A549 (cell line): ENCODE data around the gene SLC44A2. TPM values are rescaled to one million over a fixed set of nuclear protein-coding genes. Genes with fewer than 3 reads are reported as not detected.

ENCODE experiments used
- ATAC-seq, 2 experiments: fragments of 200-7000 bp in 1 of 2; fragments of >200 bp in 1 of 2; cut with Nextera tagmentation in 1 of 2; cut with Tn5 transposase in 1 of 2; 3 replicates each; pipeline versions ENCODE4 v1.8.0 to v1.9.1; 2018 to 2020; ENCODE audit warnings: mild to moderate bottlenecking in 1 of 2, moderate library complexity in 1 of 2
- CTCF ChIA-PET: fragments of 300-600 bp; sonication (Branson Sonifier 250); formaldehyde crosslinking; extraction: SDS; loops from one replicate; lab custom pipeline; 2021; ENCODE audit warnings: antibody characterized with exemption, inconsistent platforms; lab: Yijun Ruan, JAX
- POLR2A ChIA-PET: fragments of 350-600 bp; formaldehyde crosslinking; extraction: SDS; loops from one replicate; lab custom pipeline; 2021; ENCODE audit warnings: antibody characterized with exemption, inconsistent platforms; lab: Yijun Ruan, JAX
- DNase-seq, 2 experiments: peaks; one replicate each; pipeline versions ENCODE4 v3.0.0 to v3.0.0-alpha.2; 2011 to 2016; ENCODE audit warnings: low read depth in 1 of 2, low spot score in 1 of 2
- FAIRE-seq: peaks from 2 replicates; lab custom pipeline; 2011; peaks lifted over from hg19 to GRCh38; lab: Jason Lieb, UNC
- H3K27ac ChIP-seq, 2 experiments: fragments of >200 bp; sonication (Bioruptor Twin); formaldehyde crosslinking; 3 replicates each; pipeline ENCODE4 v1.5.1; 2016 to 2017
- H3K4me1 ChIP-seq: fragments of >200 bp; sonication (Bioruptor Twin); formaldehyde crosslinking; 3 replicates; pipeline ENCODE4 v1.6.1; 2016
- H3K4me2 ChIP-seq: fragments of >200 bp; sonication (Bioruptor Twin); formaldehyde crosslinking; 3 replicates; pipeline ENCODE4 v1.6.1; 2016
- H3K4me3 ChIP-seq: fragments of >200 bp; sonication (Bioruptor Twin); formaldehyde crosslinking; 3 replicates; pipeline ENCODE4 v1.5.1; 2016
- H3K9me3 ChIP-seq: fragments of >200 bp; sonication (Bioruptor Twin); formaldehyde crosslinking; 3 replicates; pipeline ENCODE4 v1.6.1; 2016
- BHLHE40 ChIP-seq: IDR thresholded peaks from 2 replicates; pipeline ENCODE4 v1.6.1; 2012; ENCODE audit warnings: low read depth, low read length, inconsistent platforms
- CBX8 ChIP-seq: fragments of 200-600 bp; sonication (generic); IDR thresholded peaks from 2 replicates; pipeline ENCODE4 v1.6.1; 2016
- CHD2 ChIP-seq: fragments of 150-350 bp; IDR thresholded peaks from 2 replicates; pipeline ENCODE4 v1.6.1; 2014; ENCODE audit warnings: low read length; ENCODE audit not compliant: partially characterized antibody
- CHD4 ChIP-seq: fragments of 200-600 bp; sonication (generic); IDR thresholded peaks from 2 replicates; pipeline ENCODE4 v1.6.1; 2016; ENCODE audit warnings: antibody characterized with exemption, mild to moderate bottlenecking, borderline replicate concordance
- CTCF ChIP-seq: fragments of >200 bp; sonication (Bioruptor Twin); formaldehyde crosslinking; IDR thresholded peaks from 3 replicates; pipeline ENCODE4 v1.5.1; 2016
- FOSB ChIP-seq: fragments of 250-450 bp; sonication (Bioruptor Pico); IDR thresholded peaks from 2 replicates; pipeline ENCODE4 v1.5.0; 2020; ENCODE audit warnings: mild to moderate bottlenecking, moderate library complexity
- FOSL2 ChIP-seq, 2 experiments: fragments of 450-650 bp in 1 of 2; fragments of >200 bp in 1 of 2; sonication (Bioruptor Twin) in 1 of 2; formaldehyde crosslinking; IDR thresholded peaks; 2 replicates each; pipeline versions ENCODE4 v1.5.0 to v1.6.1; 2016 to 2020; ENCODE audit warnings: mild to moderate bottlenecking in 1 of 2, moderate library complexity in 1 of 2
- GATA3 ChIP-seq: IDR thresholded peaks from 2 replicates; pipeline ENCODE4 v1.6.1; 2012; ENCODE audit warnings: borderline replicate concordance
- HEYL ChIP-seq: fragments of 250-450 bp; sonication (Bioruptor Pico); IDR thresholded peaks from 2 replicates; pipeline ENCODE4 v1.8.0; 2021; ENCODE audit warnings: mild to moderate bottlenecking, moderate library complexity
- HOXA7 ChIP-seq: fragments of 250-450 bp; sonication (Bioruptor Pico); IDR thresholded peaks from 2 replicates; pipeline ENCODE4 v1.5.0; 2020; ENCODE audit warnings: mild to moderate bottlenecking, moderate library complexity
- PHF8 ChIP-seq: fragments of 200-600 bp; sonication (generic); IDR thresholded peaks from 2 replicates; pipeline ENCODE4 v1.6.1; 2016; ENCODE audit warnings: low read depth, mild to moderate bottlenecking, antibody characterized with exemption, moderate library complexity, borderline replicate concordance
- POLR2A ChIP-seq: IDR thresholded peaks from 2 replicates; pipeline ENCODE4 v1.6.1; 2012; ENCODE audit warnings: mild to moderate bottlenecking, low read length
- POLR2AphosphoS2 ChIP-seq: conservative IDR thresholded peaks from 2 replicates; pipeline ENCODE4 v1.6.1; 2012; ENCODE audit warnings: low read length, improper control_type of control experiment, inconsistent platforms
- REST ChIP-seq: fragments of 200-600 bp; sonication (generic); IDR thresholded peaks from 2 replicates; pipeline ENCODE4 v1.6.1; 2016; ENCODE audit warnings: antibody characterized with exemption, mild to moderate bottlenecking, moderate library complexity
- USF2 ChIP-seq: fragments of 450-650 bp; IDR thresholded peaks from 2 replicates; pipeline ENCODE4 v1.6.1; 2014; ENCODE audit warnings: antibody characterized with exemption
- ZFP36 ChIP-seq: fragments of 450-650 bp; IDR thresholded peaks from 2 replicates; pipeline ENCODE4 v1.6.1; 2014; ENCODE audit warnings: borderline replicate concordance; ENCODE audit not compliant: partially characterized antibody
- ZNF302 ChIP-seq: fragments of 250-450 bp; sonication (Bioruptor Pico); IDR thresholded peaks from 2 replicates; pipeline ENCODE4 v1.9.0; 2021; ENCODE audit warnings: inconsistent platforms, mild to moderate bottlenecking, moderate library complexity
- WGBS: methylation state at CpG from one replicate; pipeline ENCODE4 v1.1.6; 2017; ENCODE audit errors: missing lambda C conversion rate; 5-methylcytosine and 5-hydroxymethylcytosine counted together
- polyA plus RNA-seq, 4 experiments: library from polyadenylated mRNA; depleted of rRNA in 3 of 4; stranded (reverse); fragments of >200 nt; fragmentation: RNase III in 1 of 4; extraction: RNeasy Plus Mini Kit Qiagen cat#74134 plus additional on column Dnase treatment in 1 of 4; gene quantifications; 2 replicates in 3 of 4; 3 replicates in 1 of 4; pipeline ENCODE4 v1.2.3, GENCODE V29; 2011 to 2017
- TF ChIP-seq, protein P1 (sequence below): fragments of 250-450 bp; sonication (Bioruptor Pico); IDR thresholded peaks from 2 replicates; pipeline ENCODE4 v1.5.0; 2021; ENCODE audit warnings: mild to moderate bottlenecking, moderate library complexity, borderline replicate concordance
- TF ChIP-seq, protein P2 (sequence below): IDR thresholded peaks from 2 replicates; pipeline ENCODE4 v1.6.1; 2012

SLC44A2 gene
- polyA plus RNA-seq, 2 of the 4 experiments (the other 2 are of a cell fraction), result 8.3 TPM

DNA sequence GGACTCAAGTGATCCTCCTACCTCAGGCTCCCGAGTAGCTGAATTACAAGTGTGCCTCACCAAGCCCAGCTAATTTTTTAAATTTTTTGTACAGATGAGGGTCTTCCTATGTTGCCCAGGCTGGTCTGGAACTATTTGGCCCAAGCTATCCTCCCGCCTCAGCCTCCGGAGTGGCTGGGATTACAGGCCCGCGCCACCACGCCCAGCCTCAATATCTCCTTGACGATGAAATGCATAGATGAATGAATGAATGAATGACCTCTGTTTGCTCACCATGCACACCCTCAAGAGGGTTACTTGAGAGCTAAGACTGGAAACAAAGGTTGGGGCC, 23.4 kb upstream of the SLC44A2 start:
- FAIRE-seq, result no peak
- no peak for DNase-seq
- Histone ChIP-seq H3K9me3 (no peaks in the 10 kb centered on the region), H3K27ac (no peak overlapping the region), H3K4me2 (peak overlapping the region; percentile 99; the same call in 1 of the 3 replicates), H3K4me3 (peak overlapping the region; percentile 95), H3K4me1 (peaks cover 8% of the 10 kb centered on the region)
- WGBS, result 54% methylated on average over 7 of the region's 7 CpGs
- CTCF ChIA-PET, result interaction anchor here (0.9 to 5.7 kb wide), 3 partner anchors 21 to 101 kb away, joined by 3 to 22 read pairs (median 6); no protein-coding TSS in a partner anchor
- no peak; a peak in 1 of 6 replicates for ATAC-seq
- POLR2A ChIA-PET, result interaction anchor here (0.6 kb wide), 2 partner anchors 70 to 105 kb away, joined by 4 to 5 read pairs; no protein-coding TSS in a partner anchor
- TF ChIP-seq POLR2AphosphoS2, result no peak
- TF ChIP-seq POLR2A, result no peak
- TF ChIP-seq ZFP36, result no peak

DNA sequence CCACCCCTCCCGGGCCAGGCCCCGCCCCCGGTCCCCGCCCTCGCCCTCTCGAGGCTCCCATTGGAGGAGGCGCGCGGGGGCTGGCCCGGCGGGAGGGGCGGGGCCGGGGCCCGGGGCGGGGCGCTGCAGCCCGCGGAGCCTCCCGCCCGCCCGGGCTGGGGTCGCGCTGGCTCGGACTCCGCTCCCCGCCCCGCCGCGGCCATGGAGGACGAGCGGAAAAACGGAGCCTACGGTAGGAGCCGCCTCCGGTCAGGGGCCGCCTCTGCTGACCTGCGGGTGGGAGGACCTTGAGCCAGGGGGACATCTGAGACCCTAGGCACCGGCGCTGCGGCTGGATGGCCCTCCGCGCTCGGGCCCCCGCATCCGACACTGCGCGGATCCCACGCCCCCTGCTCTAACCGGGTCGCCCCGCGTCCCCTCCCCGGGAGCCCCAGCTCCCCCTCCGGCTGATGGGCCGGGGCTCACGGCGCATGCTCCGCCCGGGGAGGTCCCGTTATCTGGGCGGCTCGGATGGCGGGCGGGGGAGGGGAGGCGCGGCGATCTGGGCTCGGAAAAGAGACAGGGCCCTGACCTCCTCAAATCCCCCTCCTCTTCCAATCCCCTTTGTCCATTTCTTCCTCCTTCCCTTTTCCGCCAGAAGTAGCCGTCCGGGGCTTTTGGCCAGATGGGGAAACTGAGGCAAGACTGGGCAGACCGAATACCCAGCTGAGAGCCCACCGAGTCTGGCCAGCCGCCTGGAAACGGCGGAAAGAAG, 22.8 kb upstream of the SLC44A2 start:
- 5% methylated on average over 17 of the region's 76 CpGs for WGBS
- ATAC-seq, result peak; percentile 96 to 98
- peak overlapping the region; percentile 78 to 90 for H3K27ac ChIP-seq
- H3K4me3 ChIP-seq, result peak overlapping the region; percentile 95
- ChIA-PET POLR2A (interaction anchor here (0.6 kb wide), 2 partner anchors 69 to 106 kb away, joined by 4 to 5 read pairs; no protein-coding TSS in a partner anchor), CTCF (interaction anchor here (1.8 to 5.7 kb wide), 2 partner anchors 21 to 42 kb away, joined by 6 to 22 read pairs; no protein-coding TSS in a partner anchor)
- DNase-seq, result peak; percentile 63 to 83
- H3K4me1 ChIP-seq, result peaks cover 8% of the 10 kb centered on the region
- no peak for FAIRE-seq
- H3K9me3 ChIP-seq, result no peaks in the 10 kb centered on the region
- H3K4me2 ChIP-seq, result peak overlapping the region; percentile 99
- TF ChIP-seq PHF8, result peak; percentile 27; the same call in 1 of the 2 replicates
- TF ChIP-seq CHD4, result no peak

DNA sequence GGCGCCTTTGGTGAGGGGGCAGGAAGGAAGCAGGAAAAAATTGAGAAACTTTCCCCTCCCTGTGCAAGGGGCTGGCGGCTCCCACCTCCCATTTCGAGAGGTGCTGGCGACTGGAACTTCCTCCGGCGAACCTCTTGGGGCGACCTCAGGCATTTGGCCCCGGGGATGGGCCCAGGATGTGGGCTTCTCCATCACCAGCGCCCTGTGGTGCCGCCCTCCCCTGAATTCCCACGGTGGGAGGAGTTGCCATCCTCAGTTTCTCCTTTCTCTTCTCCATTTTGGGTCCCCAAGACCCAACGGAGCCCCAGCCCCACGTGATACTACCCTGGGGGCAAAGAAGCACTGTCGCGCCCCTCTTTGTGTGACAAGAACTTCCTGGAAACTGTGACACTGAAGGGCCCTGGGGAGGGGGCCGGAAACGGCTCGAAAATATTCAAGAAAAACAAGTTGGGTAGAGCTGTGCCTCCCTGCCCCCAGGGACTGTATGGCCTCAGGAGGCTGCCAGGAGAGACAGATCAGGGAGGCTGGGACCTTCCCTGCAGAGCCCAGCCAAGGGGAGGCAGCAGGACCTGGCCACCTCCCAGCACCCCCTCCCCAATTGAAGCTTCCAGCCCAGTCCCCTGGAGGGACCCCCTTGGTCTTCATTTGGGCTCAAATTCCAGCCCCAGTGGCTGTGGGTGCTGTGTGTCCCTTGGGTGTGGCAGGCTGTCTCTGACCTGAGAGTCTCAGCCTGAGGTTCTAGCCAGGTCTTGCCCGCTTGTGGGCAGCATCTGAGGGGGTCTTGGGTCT, 22.1 kb upstream of the SLC44A2 start:
- Histone ChIP-seq H3K4me1 (peaks cover 8% of the 10 kb centered on the region), H3K27ac (peak overlapping the region; percentile 78 to 90), H3K9me3 (no peaks in the 10 kb centered on the region), H3K4me3 (peak overlapping the region; percentile 95), H3K4me2 (peak overlapping the region; percentile 99)
- 52% methylated on average over 17 of the region's 19 CpGs for WGBS
- CTCF ChIA-PET, result interaction anchor here (1.2 to 5.7 kb wide), 3 partner anchors 12 to 38 kb away, joined by 3 to 22 read pairs (median 3); no protein-coding TSS in a partner anchor
- ATAC-seq (no peak), FAIRE-seq (no peak), DNase-seq (no peak)
- POLR2A ChIA-PET, result no interaction called here
- TF ChIP-seq ZFP36, result no peak
- no peak for TF ChIP-seq CHD2
- no peak for TF ChIP-seq ZNF302 (CRISPR knock-in tag)
- TF ChIP-seq FOSL2 (IDR thresholded peaks at IDR 0.05), result no peak
- TF ChIP-seq FOSL2 (CRISPR knock-in tag; IDR thresholded peaks at IDR 0.05), result no peak
- no peak for TF ChIP-seq USF2
- TF ChIP-seq CHD4, result no peak
- no peak for TF ChIP-seq GATA3
- TF ChIP-seq CTCF, result no peak
- TF ChIP-seq CBX8, result no peak
- TF ChIP-seq HOXA7 (CRISPR knock-in tag), result no peak
- no peak for TF ChIP-seq HEYL (CRISPR knock-in tag)
- TF ChIP-seq FOSB (CRISPR knock-in tag), result no peak
- TF ChIP-seq BHLHE40, result no peak
- TF ChIP-seq, protein P1, sequence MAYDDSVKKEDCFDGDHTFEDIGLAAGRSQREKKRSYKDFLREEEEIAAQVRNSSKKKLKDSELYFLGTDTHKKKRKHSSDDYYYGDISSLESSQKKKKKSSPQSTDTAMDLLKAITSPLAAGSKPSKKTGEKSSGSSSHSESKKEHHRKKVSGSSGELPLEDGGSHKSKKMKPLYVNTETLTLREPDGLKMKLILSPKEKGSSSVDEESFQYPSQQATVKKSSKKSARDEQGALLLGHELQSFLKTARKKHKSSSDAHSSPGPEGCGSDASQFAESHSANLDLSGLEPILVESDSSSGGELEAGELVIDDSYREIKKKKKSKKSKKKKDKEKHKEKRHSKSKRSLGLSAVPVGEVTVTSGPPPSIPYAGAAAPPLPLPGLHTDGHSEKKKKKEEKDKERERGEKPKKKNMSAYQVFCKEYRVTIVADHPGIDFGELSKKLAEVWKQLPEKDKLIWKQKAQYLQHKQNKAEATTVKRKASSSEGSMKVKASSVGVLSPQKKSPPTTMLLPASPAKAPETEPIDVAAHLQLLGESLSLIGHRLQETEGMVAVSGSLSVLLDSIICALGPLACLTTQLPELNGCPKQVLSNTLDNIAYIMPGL (CRISPR knock-in tag), result no peak
- TF ChIP-seq, protein P2, sequence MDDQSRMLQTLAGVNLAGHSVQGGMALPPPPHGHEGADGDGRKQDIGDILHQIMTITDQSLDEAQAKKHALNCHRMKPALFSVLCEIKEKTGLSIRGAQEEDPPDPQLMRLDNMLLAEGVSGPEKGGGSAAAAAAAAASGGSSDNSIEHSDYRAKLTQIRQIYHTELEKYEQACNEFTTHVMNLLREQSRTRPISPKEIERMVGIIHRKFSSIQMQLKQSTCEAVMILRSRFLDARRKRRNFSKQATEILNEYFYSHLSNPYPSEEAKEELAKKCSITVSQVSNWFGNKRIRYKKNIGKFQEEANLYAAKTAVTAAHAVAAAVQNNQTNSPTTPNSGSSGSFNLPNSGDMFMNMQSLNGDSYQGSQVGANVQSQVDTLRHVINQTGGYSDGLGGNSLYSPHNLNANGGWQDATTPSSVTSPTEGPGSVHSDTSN, result no peak
- no peak for TF ChIP-seq REST
